Gastroesophageal sphincter (tissue), 3 donors: Measurements from ENCODE around the gene SLC7A1.

Experiments
- CTCF ChIP-seq, 4 experiments: fragments of 200-600 bp in 2 of 4; fragments of 450-650 bp in 2 of 4; sonication (generic) in 1 of 4; IDR thresholded peaks; one replicate each; pipeline ENCODE4 v1.5.1; 2017 to 2019; ENCODE audit warnings: antibody characterized with exemption in 4 of 4, mild to moderate bottlenecking in 2 of 4, moderate library complexity in 2 of 4
- EP300 ChIP-seq: sonication (generic); formaldehyde crosslinking; IDR thresholded peaks from one replicate; pipeline ENCODE4 v1.6.1; 2017; ENCODE audit warnings: antibody characterized with exemption, mild to moderate bottlenecking
- POLR2AphosphoS5 ChIP-seq: sonication (generic); formaldehyde crosslinking; IDR thresholded peaks from one replicate; pipeline ENCODE4 v1.6.1; 2017; ENCODE audit warnings: antibody characterized with exemption

- TF ChIP-seq EP300 (no peak), POLR2AphosphoS5 (no peak), CTCF (IDR thresholded peaks at IDR 0.05) (no peak)
Observed at GRCh38 chr13:29527916-29528315, 67.6 kb downstream of the SLC7A1 start.
